Endothelial cell (in vitro differentiated cells): ENCODE measurements around the gene S100A1. TPM values are rescaled to one million over a fixed set of nuclear protein-coding genes. Genes with fewer than 3 reads are reported as not detected.

Experiments
- DNase-seq: peaks from one replicate; pipeline ENCODE4 v3.0.0; 2021; ENCODE audit warnings: low spot score
- H3K27ac Mint-ChIP-seq: one replicate; pipeline ENCODE4 v1.8.0; 2021; ENCODE audit warnings: mixed read lengths, inconsistent platforms; ENCODE audit not compliant: unreplicated experiment
- H3K27me3 Mint-ChIP-seq: one replicate; pipeline ENCODE4 v1.8.0; 2021; ENCODE audit warnings: mild to moderate bottlenecking, moderate library complexity, mixed read lengths, inconsistent platforms; ENCODE audit not compliant: unreplicated experiment
- H3K36me3 Mint-ChIP-seq: one replicate; pipeline ENCODE4 v1.8.0; 2021; ENCODE audit warnings: mild to moderate bottlenecking, low read depth, mixed read lengths, inconsistent platforms; ENCODE audit not compliant: unreplicated experiment
- H3K4me1 Mint-ChIP-seq: one replicate; pipeline ENCODE4 v1.8.0; 2021; ENCODE audit warnings: mild to moderate bottlenecking, mixed read lengths, inconsistent platforms; ENCODE audit not compliant: unreplicated experiment
- H3K4me3 Mint-ChIP-seq: one replicate; pipeline ENCODE4 v1.8.0; 2021; ENCODE audit warnings: mild to moderate bottlenecking, mixed read lengths, inconsistent platforms; ENCODE audit not compliant: unreplicated experiment
- H3K9me3 Mint-ChIP-seq: one replicate; pipeline ENCODE4 v1.8.0; 2021; ENCODE audit warnings: mixed read lengths, inconsistent platforms; ENCODE audit not compliant: unreplicated experiment
- total RNA-seq: library from RNA; stranded (reverse); fragmentation: NEBNext Ultra II Directional; extraction: Animal tissue kit (Norgen Biotek cat#: 25700); gene quantifications from one replicate; pipeline ENCODE4 v1.2.1, GENCODE V29; 2021; ENCODE audit not compliant: unreplicated experiment
- TF ChIP-seq, protein P1 (sequence below): fragments of 200-600 bp; sonication (generic); IDR thresholded peaks from one replicate; pipeline ENCODE4 v1.5.0; 2021; ENCODE audit warnings: antibody characterized with exemption; ENCODE audit not compliant: unreplicated experiment

The S100A1 gene
- total RNA-seq, 1 donor from 2014 or later, result not detected

GRCh38 chr1:153607381-153607780 lies 20.9 kb upstream of the S100A1 start:
- DNase-seq, result no peak
- TF ChIP-seq, protein P1, sequence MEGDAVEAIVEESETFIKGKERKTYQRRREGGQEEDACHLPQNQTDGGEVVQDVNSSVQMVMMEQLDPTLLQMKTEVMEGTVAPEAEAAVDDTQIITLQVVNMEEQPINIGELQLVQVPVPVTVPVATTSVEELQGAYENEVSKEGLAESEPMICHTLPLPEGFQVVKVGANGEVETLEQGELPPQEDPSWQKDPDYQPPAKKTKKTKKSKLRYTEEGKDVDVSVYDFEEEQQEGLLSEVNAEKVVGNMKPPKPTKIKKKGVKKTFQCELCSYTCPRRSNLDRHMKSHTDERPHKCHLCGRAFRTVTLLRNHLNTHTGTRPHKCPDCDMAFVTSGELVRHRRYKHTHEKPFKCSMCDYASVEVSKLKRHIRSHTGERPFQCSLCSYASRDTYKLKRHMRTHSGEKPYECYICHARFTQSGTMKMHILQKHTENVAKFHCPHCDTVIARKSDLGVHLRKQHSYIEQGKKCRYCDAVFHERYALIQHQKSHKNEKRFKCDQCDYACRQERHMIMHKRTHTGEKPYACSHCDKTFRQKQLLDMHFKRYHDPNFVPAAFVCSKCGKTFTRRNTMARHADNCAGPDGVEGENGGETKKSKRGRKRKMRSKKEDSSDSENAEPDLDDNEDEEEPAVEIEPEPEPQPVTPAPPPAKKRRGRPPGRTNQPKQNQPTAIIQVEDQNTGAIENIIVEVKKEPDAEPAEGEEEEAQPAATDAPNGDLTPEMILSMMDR, result no peak
- H3K36me3 Mint-ChIP-seq, result peaks cover 14% of the 10 kb centered on the region
- H3K4me1 Mint-ChIP-seq, result peaks cover 55% of the 10 kb centered on the region
- peaks cover 15% of the 10 kb centered on the region for H3K27me3 Mint-ChIP-seq
- H3K9me3 Mint-ChIP-seq, result no peaks in the 10 kb centered on the region
- H3K4me3 Mint-ChIP-seq, result peak overlapping the region; percentile 98
- peak overlapping the region; percentile 94 for H3K27ac Mint-ChIP-seq

DNA sequence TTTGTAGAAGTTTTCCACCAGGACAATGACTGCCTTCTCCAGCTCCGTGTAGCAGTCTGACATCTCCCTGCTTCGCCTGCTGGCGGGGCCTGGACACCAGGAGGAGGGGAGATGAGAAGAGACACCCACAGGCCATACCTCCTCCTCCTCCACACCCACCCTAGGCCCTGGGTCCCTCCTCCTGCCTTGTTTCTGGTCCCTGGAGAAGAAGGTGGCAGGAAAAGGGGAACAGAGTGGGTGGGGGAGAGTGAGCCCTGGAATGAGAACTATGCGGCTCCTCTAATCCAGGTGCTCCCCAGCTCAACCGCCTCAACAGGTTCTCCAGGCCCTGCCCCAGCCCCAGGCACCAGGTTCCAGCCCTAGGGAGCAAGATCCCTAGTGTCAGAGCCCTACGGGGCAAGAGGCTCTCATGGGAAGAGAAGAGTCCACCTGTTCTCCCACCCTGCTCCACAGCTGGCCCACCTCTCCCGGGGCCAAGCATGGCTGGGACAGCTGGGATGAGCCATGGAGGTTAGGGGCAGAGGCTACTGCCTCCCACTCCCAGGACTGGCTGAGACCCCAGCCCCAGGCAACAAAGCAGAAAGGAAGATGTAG lies 20.0 kb upstream of the S100A1 start:
- TF ChIP-seq, protein P1, result no peak
- H3K27ac Mint-ChIP-seq, result peak overlapping the region; percentile 100
- peak overlapping the region; percentile 98 for H3K4me3 Mint-ChIP-seq

GRCh38 chr1:153608742-153609584 lies 19.3 kb upstream of the S100A1 start:
- peak; percentile 80 for DNase-seq
- Mint-ChIP-seq H3K4me3 (peak overlapping the region; percentile 98), H3K4me1 (peaks cover 56% of the 10 kb centered on the region), H3K27me3 (peaks cover 15% of the 10 kb centered on the region), H3K9me3 (no peaks in the 10 kb centered on the region), H3K36me3 (peaks cover 14% of the 10 kb centered on the region), H3K27ac (peak overlapping the region; percentile 100)
- TF ChIP-seq, protein P1, result no peak

More for the DNA sequence above, 20.0 kb upstream of the S100A1 start:
- no peaks in the 10 kb centered on the region for H3K9me3 Mint-ChIP-seq
- H3K36me3 Mint-ChIP-seq, result peaks cover 14% of the 10 kb centered on the region
- peaks cover 15% of the 10 kb centered on the region for H3K27me3 Mint-ChIP-seq
- DNase-seq, result no peak
- peaks cover 56% of the 10 kb centered on the region for H3K4me1 Mint-ChIP-seq

DNA sequence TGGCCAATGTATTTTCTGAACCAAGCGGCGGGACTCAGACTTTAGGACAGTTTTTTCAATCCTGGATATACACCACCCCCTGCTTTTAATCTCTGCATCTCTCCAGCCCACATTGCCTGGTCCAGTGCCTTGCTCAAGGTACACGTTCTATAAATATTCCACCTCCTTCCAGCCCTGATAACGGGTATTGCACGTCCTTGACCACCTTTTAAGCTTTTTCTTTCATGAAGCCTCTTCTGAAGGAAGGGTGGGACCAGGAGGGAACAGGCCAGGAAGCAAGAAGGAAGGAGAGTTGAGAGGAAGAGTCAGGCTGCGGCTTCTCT lies 18.7 kb upstream of the S100A1 start:
- peak overlapping the region; percentile 98 for H3K4me3 Mint-ChIP-seq
- TF ChIP-seq, protein P1, result no peak
- H3K4me1 Mint-ChIP-seq, result peaks cover 56% of the 10 kb centered on the region
- DNase-seq, result no peak
- H3K36me3 Mint-ChIP-seq, result peaks cover 14% of the 10 kb centered on the region
- no peaks in the 10 kb centered on the region for H3K9me3 Mint-ChIP-seq
- H3K27ac Mint-ChIP-seq, result peak overlapping the region; percentile 100
- peaks cover 15% of the 10 kb centered on the region for H3K27me3 Mint-ChIP-seq

GRCh38 chr1:153610334-153610733 lies 17.9 kb upstream of the S100A1 start:
- Mint-ChIP-seq H3K9me3 (no peaks in the 10 kb centered on the region), H3K27me3 (peaks cover 15% of the 10 kb centered on the region), H3K4me1 (peaks cover 56% of the 10 kb centered on the region), H3K36me3 (peaks cover 11% of the 10 kb centered on the region), H3K27ac (peak overlapping the region; percentile 100), H3K4me3 (no peak overlapping the region)
- DNase-seq, result no peak
- TF ChIP-seq, protein P1, result no peak
